GM12878 (cell line): ENCODE data around the gene CRYBA2. TPM values are rescaled to one million over a fixed set of nuclear protein-coding genes. Genes with fewer than 3 reads are reported as not detected.

Experiments
- ATAC-seq: fragments of 200-7000 bp; cut with Tn5 transposase; 3 replicates; pipeline ENCODE4 v1.9.1; 2020; ENCODE audit warnings: mild to moderate bottlenecking, moderate library complexity
- BruUV-seq: library from RNA; stranded (reverse); fragments of 400-500 nt; replicated peaks from 2 replicates; lab custom pipeline; 2021; lab: Mats Ljungman, UMichigan
- CTCF ChIA-PET: fragments of 300-600 bp; sonication (Branson Sonifier 250); formaldehyde crosslinking; extraction: SDS; loops from one replicate; lab custom pipeline; 2021; ENCODE audit warnings: inconsistent platforms; lab: Yijun Ruan, JAX
- POLR2A ChIA-PET: fragments of 350-600 bp; formaldehyde crosslinking; extraction: SDS; loops from one replicate; lab custom pipeline; 2021; ENCODE audit warnings: inconsistent platforms; lab: Charles Lee
- RAD21 ChIA-PET: fragments of 300-600 bp; sonication (Branson Sonifier 250); formaldehyde crosslinking; loops from one replicate; lab custom pipeline; 2023; ENCODE audit warnings: antibody characterized with exemption; ENCODE audit not compliant: unreplicated experiment; lab: Charles Lee
- SMC1A ChIA-PET: fragments of 300-600 bp; sonication (Branson Sonifier 250); formaldehyde crosslinking; loops from one replicate; lab custom pipeline; 2023; ENCODE audit not compliant: unreplicated experiment, uncharacterized antibody; lab: Charles Lee
- DNase-seq: peaks from one replicate; pipeline ENCODE4 v3.0.0-alpha.2; 2011; ENCODE audit warnings: low read depth, low spot score
- FAIRE-seq: peaks from 3 replicates; lab custom pipeline; 2011; peaks lifted over from hg19 to GRCh38; lab: Jason Lieb, UNC
- H2AFZ ChIP-seq: 2 replicates; pipeline ENCODE4 v1.6.0; 2011; ENCODE audit warnings: low read depth, low read length, control low read depth; ENCODE audit not compliant: control insufficient read depth
- H3K27ac ChIP-seq: 2 replicates; pipeline ENCODE4 v1.5.1; 2011; ENCODE audit warnings: control low read depth; ENCODE audit not compliant: control insufficient read depth, insufficient read depth
- H3K27me3 ChIP-seq, 2 experiments: replicated peaks in 1 of 2; 2 replicates each; pipeline versions ENCODE4 v1.6.0 to v1.6.1; 2011; ENCODE audit warnings: low read length in 1 of 2; ENCODE audit not compliant: control insufficient read depth in 2 of 2, insufficient read depth in 2 of 2
- H3K36me3 ChIP-seq, 2 experiments: 2 replicates each; pipeline ENCODE4 v1.5.1; 2011; ENCODE audit warnings: low read length in 1 of 2; ENCODE audit not compliant: control insufficient read depth in 2 of 2, insufficient read depth in 2 of 2
- H3K4me1 ChIP-seq: 2 replicates; pipeline ENCODE4 v1.6.1; 2011; ENCODE audit warnings: mild to moderate bottlenecking, low read length, moderate library complexity, mixed read lengths; ENCODE audit not compliant: control insufficient read depth, insufficient read depth
- H3K4me2 ChIP-seq: 2 replicates; pipeline ENCODE4 v1.6.0; 2011; ENCODE audit warnings: control low read depth; ENCODE audit not compliant: control insufficient read depth, insufficient read depth
- H3K4me3 ChIP-seq: fragments of 200-600 bp; sonication (generic); 2 replicates; pipeline ENCODE4 v1.5.1; 2016
- H3K79me2 ChIP-seq: 2 replicates; pipeline ENCODE4 v1.6.0; 2011; ENCODE audit warnings: low read length; ENCODE audit not compliant: control insufficient read depth, insufficient read depth
- H3K9ac ChIP-seq: 2 replicates; pipeline ENCODE4 v1.8.0; 2011; ENCODE audit warnings: low read length, control low read depth, mixed read lengths; ENCODE audit not compliant: control insufficient read depth, insufficient read depth
- H3K9me3 ChIP-seq: replicated peaks from 3 replicates; pipeline ENCODE4 v1.5.1; 2011; ENCODE audit warnings: mild to moderate bottlenecking, low read length; ENCODE audit not compliant: control insufficient read depth, insufficient read depth
- H4K20me1 ChIP-seq: 2 replicates; pipeline ENCODE4 v1.6.0; 2011; ENCODE audit not compliant: control insufficient read depth, insufficient read depth
- CBFB ChIP-seq: IDR thresholded peaks from 2 replicates; pipeline ENCODE4 v1.6.1; 2016; ENCODE audit warnings: antibody characterized with exemption, low read depth
- CEBPZ ChIP-seq: fragments of 150-350 bp; IDR thresholded peaks from 2 replicates; pipeline ENCODE4 v1.6.1; 2016; ENCODE audit warnings: low read depth, low read length
- CTCF ChIP-seq, 3 experiments: IDR thresholded peaks in 2 of 3; conservative IDR thresholded peaks in 1 of 3; 2 replicates each; pipeline ENCODE4 v1.5.1; 2011; ENCODE audit warnings: low read depth in 3 of 3, low read length in 3 of 3, mild to moderate bottlenecking in 3 of 3, control low read depth in 2 of 3, moderate library complexity in 2 of 3, inconsistent platforms in 1 of 3, mixed read lengths in 1 of 3; ENCODE audit not compliant: control insufficient read depth in 2 of 3, insufficient read depth in 1 of 3; ENCODE audit errors: extremely low read depth in 1 of 3
- HCFC1 ChIP-seq: fragments of 150-350 bp; IDR thresholded peaks from 2 replicates; pipeline ENCODE4 v1.6.1; 2014; ENCODE audit warnings: low read length
- JUNB ChIP-seq: IDR thresholded peaks from 2 replicates; pipeline ENCODE4 v1.6.1; 2016; ENCODE audit warnings: antibody characterized with exemption, mild to moderate bottlenecking
- JUND ChIP-seq: IDR thresholded peaks from 2 replicates; pipeline ENCODE4 v1.6.1; 2012; ENCODE audit warnings: low read depth, mild to moderate bottlenecking, low read length, improper control_type of control experiment, moderate library complexity
- NR2F1 ChIP-seq: fragments of 450-650 bp; conservative IDR thresholded peaks from 2 replicates; pipeline ENCODE4 v1.6.1; 2017; ENCODE audit warnings: mild to moderate bottlenecking
- RFX5 ChIP-seq: IDR thresholded peaks from 2 replicates; pipeline ENCODE4 v1.6.1; 2011; ENCODE audit warnings: low read depth, low read length, improper control_type of control experiment
- SRF ChIP-seq, 2 experiments: IDR thresholded peaks; 2 replicates each; pipeline ENCODE4 v1.6.1; 2011; ENCODE audit warnings: low read depth in 2 of 2, low read length in 2 of 2, mild to moderate bottlenecking in 1 of 2, moderate library complexity in 1 of 2
- STAT1 ChIP-seq: fragments of 450-650 bp; conservative IDR thresholded peaks from 2 replicates; pipeline ENCODE4 v1.6.1; 2014; ENCODE audit warnings: antibody characterized with exemption, mild to moderate bottlenecking
- USF1 ChIP-seq: IDR thresholded peaks from 2 replicates; pipeline ENCODE4 v1.6.1; 2011; ENCODE audit warnings: borderline replicate concordance, low read depth, mild to moderate bottlenecking, moderate library complexity, mixed read lengths, low read length; ENCODE audit not compliant: insufficient read depth; ENCODE audit errors: extremely low read length
- YBX1 ChIP-seq: fragments of 450-650 bp; IDR thresholded peaks from 2 replicates; pipeline ENCODE4 v1.6.1; 2016; ENCODE audit warnings: antibody characterized with exemption
- ZNF217 ChIP-seq: fragments of 450-650 bp; IDR thresholded peaks from 2 replicates; pipeline ENCODE4 v1.6.1; 2017; ENCODE audit warnings: antibody characterized with exemption, mild to moderate bottlenecking
- ZNF274 ChIP-seq: IDR thresholded peaks from one replicate; pipeline ENCODE4 v1.8.0; 2011; ENCODE audit not compliant: insufficient read length, insufficient read depth
- WGBS: methylation state at CpG from one replicate; pipeline ENCODE4 v1.1.6; 2016; ENCODE audit warnings: low lambda C conversion rate; ENCODE audit not compliant: insufficient replicate concordance, insufficient coverage; ENCODE audit errors: missing lambda C conversion rate; 5-methylcytosine and 5-hydroxymethylcytosine counted together
- in situ Hi-C: fragments of 300-500 bp; cut with MboI; formaldehyde crosslinking; loops from 9 replicates; pipeline ENCODE4 v1.14.3; 2018; ENCODE audit warnings: mixed read lengths
- intact Hi-C: fragments of 100-400 bp; cut with micrococcal nuclease; formaldehyde crosslinking; loops from one replicate; pipeline ENCODE4 v1.14.2; 2022; ENCODE audit not compliant: unreplicated experiment
- polyA plus RNA-seq, 11 experiments: library from polyadenylated mRNA; depleted of rRNA in 4 of 11; unstranded in 6 of 11; stranded (reverse) in 5 of 11; fragments of >200 nt; fragmentation: Nextera tagmentation in 4 of 11; fragmentation: Illumina TruSeq in 1 of 11; extraction: Ambion mirVana in 4 of 11; extraction: Trizol in 1 of 11; gene quantifications; 1 replicate in 1 of 11; 2 replicates in 10 of 11; pipeline versions ENCODE4 v1.2.1 to v1.2.3, GENCODE V29; 2011 to 2016; ENCODE audit warnings: inconsistent platforms in 2 of 11, missing spikeins in 2 of 11, low read depth in 1 of 11
- total RNA-seq, 4 experiments: library from RNA; depleted of rRNA in 3 of 4; stranded (reverse); fragments of >200 nt in 3 of 4; fragmentation: Illumina TruSeq in 1 of 4; extraction: Trizol in 1 of 4; gene quantifications; 2 replicates each; pipeline versions ENCODE4 v1.2.1 to v1.2.3, GENCODE V29; 2013 to 2021

Gene CRYBA2
- total and polyA plus RNA-seq, 10 of the 15 experiments (the other 5 are each of a cell fraction or from before 2014, with no cell fraction given), result not detected

- TF ChIP-seq CBFB (no peak), RFX5 (no peak), YBX1 (no peak), HCFC1 (no peak), SRF (IDR thresholded peaks at IDR 0.05; ENCODE audit: low read depth in 2 of 2, low read length in 2 of 2) (no peak), STAT1 (no peak), JUNB (no peak), ZNF274 (no peak), ZNF217 (no peak), NR2F1 (no peak), JUND (no peak), CEBPZ (no peak), CTCF (IDR thresholded peaks at IDR 0.05 in 2 of 3, conservative IDR thresholded peaks at IDR 0.05 in 1 of 3; ENCODE audit: control insufficient read depth in 2 of 3, extremely low read depth in 1 of 3, insufficient read depth in 1 of 3, low read depth in 3 of 3, low read length in 3 of 3) (no peak), USF1 (no peak)
- SMC1A ChIA-PET, result no interaction called here
- no peak for DNase-seq
- no peaks in the 10 kb centered on the region for H4K20me1 ChIP-seq
- no peak overlapping the region for H3K27ac ChIP-seq
- intact Hi-C loops, result no loop called here
- ATAC-seq, result no peak
- no peaks in the 10 kb centered on the region for H3K79me2 ChIP-seq
- CTCF ChIA-PET, result interaction anchor here (0.6 to 2.2 kb wide), 8 partner anchors 10 to 260 kb away, joined by 3 to 16 read pairs (median 4); no protein-coding TSS in a partner anchor
- H3K4me3 ChIP-seq, result no peak overlapping the region
- no peak overlapping the region for H3K4me2 ChIP-seq
- in situ Hi-C loops, result no loop called here
- 10% methylated on average over 4 of the region's 4 CpGs for WGBS
- H3K36me3 ChIP-seq, result no peaks in the 10 kb centered on the region
- no peaks in the 10 kb centered on the region for H3K9me3 ChIP-seq
- H3K27me3 ChIP-seq, result peaks cover 0 to 13% of the 10 kb centered on the region in 2 experiments; a peak in 2 of 4 replicates
- POLR2A ChIA-PET, result no interaction called here
- BruUV-seq, result no TSS peak
- no peak overlapping the region for H3K9ac ChIP-seq
- FAIRE-seq, result no peak
- H3K4me1 ChIP-seq, result no peaks in the 10 kb centered on the region
- H2AFZ ChIP-seq, result no peak overlapping the region
- RAD21 ChIA-PET, result no interaction called here
Measured at GRCh38 chr2:219042157-219042556, 48.9 kb upstream of the CRYBA2 start.
